ENCODE measurements around the gene SYT1. TPM values are rescaled to one million over a fixed set of nuclear protein-coding genes. Genes with fewer than 3 reads are reported as not detected.
A peak's percentile ranks its signal among the peaks of the same experiment; 100 is the strongest.

Gene SYT1
- total and polyA plus RNA-seq, 2 donors (not counting 1 experiment from before 2014, with no cell fraction given): 0.90 to 2.1 TPM

GRCh38 chr12:79121486-79121885 is 256.9 kb downstream of the SYT1 start:
- Histone ChIP-seq H3K36me3 (ENCODE audit: control insufficient read depth, insufficient read depth, low read length) (no peaks in the 10 kb centered on the region), H3K4me1 (ENCODE audit: control insufficient read depth, extremely low read depth, insufficient read depth, low read length) (no peaks in the 10 kb centered on the region), H3K9me3 (ENCODE audit: control insufficient read depth, insufficient read depth, low read depth, low read length) (no peaks in the 10 kb centered on the region), H3K27me3 (ENCODE audit: control insufficient read depth, insufficient read depth, low read length) (no peaks in the 10 kb centered on the region), H3K79me2 (ENCODE audit: control insufficient read depth, insufficient read depth, low read length) (no peaks in the 10 kb centered on the region), H3K4me3 (replicated peaks in 1 of 4; ENCODE audit: control extremely low read depth in 1 of 4, insufficient read depth in 1 of 4, low read depth in 3 of 4, low read length in 4 of 4) (no peak overlapping the region), H4K20me1 (ENCODE audit: control insufficient read depth, extremely low read depth, insufficient read depth, low read length) (no peaks in the 10 kb centered on the region), H3K4me2 (ENCODE audit: extremely low read depth, insufficient read depth, low read length) (no peak overlapping the region), H3K27ac (ENCODE audit: insufficient read depth, low read length) (no peak overlapping the region), H3K9ac (ENCODE audit: insufficient read depth, low read length) (no peak overlapping the region), H2AFZ (ENCODE audit: low read length) (no peak overlapping the region)
- no peak for TF ChIP-seq EZH2 (IDR thresholded peaks at IDR 0.05; ENCODE audit: low read length, missing control alignments)
- peak in 1 of 2 donors; percentile 36 for TF ChIP-seq CTCF (conservative IDR thresholded peaks at IDR 0.05 in 1 of 2, IDR thresholded peaks at IDR 0.05 in 1 of 2; ENCODE audit: low read depth in 1 of 2, low read length in 2 of 2)
- no peak for DNase-seq (ENCODE audit: low read depth in 2 of 2)

- H4K20me1 ChIP-seq (ENCODE audit: control insufficient read depth, extremely low read depth, insufficient read depth, low read length): no peaks in the 10 kb centered on the region
- no peak for TF ChIP-seq EZH2 (IDR thresholded peaks at IDR 0.05; ENCODE audit: low read length, missing control alignments)
- no peak for TF ChIP-seq CTCF (conservative IDR thresholded peaks at IDR 0.05 in 1 of 2, IDR thresholded peaks at IDR 0.05 in 1 of 2; ENCODE audit: low read depth in 1 of 2, low read length in 2 of 2)
- no peaks in the 10 kb centered on the region for H3K4me1 ChIP-seq (ENCODE audit: control insufficient read depth, extremely low read depth, insufficient read depth, low read length)
- no peak for DNase-seq (ENCODE audit: low read depth in 2 of 2)
- H3K9ac ChIP-seq (ENCODE audit: insufficient read depth, low read length): no peak overlapping the region
- no peak overlapping the region for H3K4me2 ChIP-seq (ENCODE audit: extremely low read depth, insufficient read depth, low read length)
- no peaks in the 10 kb centered on the region for H3K27me3 ChIP-seq (ENCODE audit: control insufficient read depth, insufficient read depth, low read length)
- H3K4me3 ChIP-seq (replicated peaks in 1 of 4; ENCODE audit: control extremely low read depth in 1 of 4, insufficient read depth in 1 of 4, low read depth in 3 of 4, low read length in 4 of 4): no peak overlapping the region
- H3K9me3 ChIP-seq (ENCODE audit: control insufficient read depth, insufficient read depth, low read depth, low read length): no peaks in the 10 kb centered on the region
- H2AFZ ChIP-seq (ENCODE audit: low read length): no peak overlapping the region
- no peak overlapping the region for H3K27ac ChIP-seq (ENCODE audit: insufficient read depth, low read length)
- no peaks in the 10 kb centered on the region for H3K79me2 ChIP-seq (ENCODE audit: control insufficient read depth, insufficient read depth, low read length)
- H3K36me3 ChIP-seq (ENCODE audit: control insufficient read depth, insufficient read depth, low read length): no peaks in the 10 kb centered on the region
These were observed 259.8 kb downstream of the SYT1 start for GRCh38 chr12:79124385-79124784.

- H3K4me3 ChIP-seq (replicated peaks in 1 of 4; ENCODE audit: control extremely low read depth in 1 of 4, insufficient read depth in 1 of 4, low read depth in 3 of 4, low read length in 4 of 4): no peak overlapping the region
- H3K9me3 ChIP-seq (ENCODE audit: control insufficient read depth, insufficient read depth, low read depth, low read length): no peaks in the 10 kb centered on the region
- no peak overlapping the region for H3K27ac ChIP-seq (ENCODE audit: insufficient read depth, low read length)
- H3K4me1 ChIP-seq (ENCODE audit: control insufficient read depth, extremely low read depth, insufficient read depth, low read length): no peaks in the 10 kb centered on the region
- no peak for DNase-seq (ENCODE audit: low read depth in 2 of 2)
- H3K9ac ChIP-seq (ENCODE audit: insufficient read depth, low read length): no peak overlapping the region
- no peak overlapping the region for H3K4me2 ChIP-seq (ENCODE audit: extremely low read depth, insufficient read depth, low read length)
- H3K27me3 ChIP-seq (ENCODE audit: control insufficient read depth, insufficient read depth, low read length): no peaks in the 10 kb centered on the region
- no peak for TF ChIP-seq EZH2 (IDR thresholded peaks at IDR 0.05; ENCODE audit: low read length, missing control alignments)
- TF ChIP-seq CTCF (conservative IDR thresholded peaks at IDR 0.05 in 1 of 2, IDR thresholded peaks at IDR 0.05 in 1 of 2; ENCODE audit: low read depth in 1 of 2, low read length in 2 of 2): no peak
- H3K36me3 ChIP-seq (ENCODE audit: control insufficient read depth, insufficient read depth, low read length): no peaks in the 10 kb centered on the region
- no peaks in the 10 kb centered on the region for H4K20me1 ChIP-seq (ENCODE audit: control insufficient read depth, extremely low read depth, insufficient read depth, low read length)
- no peak overlapping the region for H2AFZ ChIP-seq (ENCODE audit: low read length)
- no peaks in the 10 kb centered on the region for H3K79me2 ChIP-seq (ENCODE audit: control insufficient read depth, insufficient read depth, low read length)
These were observed 260.8 kb downstream of the SYT1 start for GRCh38 chr12:79125358-79125757.
